Gastrocnemius medialis (tissue), 4 donors: ENCODE results near the gene PIP5KL1. TPM values are rescaled to one million over a fixed set of nuclear protein-coding genes. Genes with fewer than 3 reads are reported as not detected.

Experiments
- ATAC-seq, 2 donors: fragments of 150-250 bp; one replicate each; pipeline ENCODE4 v1.9.1; 2016
- DNase-seq, 2 donors: peaks; one replicate each; pipeline ENCODE4 v3.0.0-alpha.2; 2019
- H3K27ac ChIP-seq, 4 donors: fragments of 200-600 bp; sonication (generic); 1 replicate in 1 of 4; 2 replicates in 3 of 4; pipeline ENCODE4 v1.5.1; 2016 to 2018; ENCODE audit warnings: mild to moderate bottlenecking in 2 of 4, moderate library complexity in 1 of 4
- H3K27me3 ChIP-seq, 3 donors: fragments of 200-600 bp; sonication (generic) in 2 of 3; 1 replicate in 1 of 3; 2 replicates in 2 of 3; pipeline versions ENCODE4 v1.5.1 to v1.6.0; 2016 to 2019; ENCODE audit warnings: mild to moderate bottlenecking in 1 of 3, moderate library complexity in 1 of 3
- H3K36me3 ChIP-seq, 2 donors: fragments of 200-600 bp; sonication (generic) in 1 of 2; one replicate each; pipeline ENCODE4 v1.5.1; 2017 to 2018
- H3K4me1 ChIP-seq, 2 donors: fragments of 200-600 bp; sonication (generic) in 1 of 2; one replicate each; pipeline ENCODE4 v1.5.1; 2016 to 2017; ENCODE audit warnings: mild to moderate bottlenecking in 2 of 2
- H3K4me3 ChIP-seq, 4 donors: fragments of 200-600 bp; sonication (generic) in 3 of 4; 1 replicate in 1 of 4; 2 replicates in 3 of 4; pipeline ENCODE4 v1.5.1; 2016 to 2019; ENCODE audit warnings: mild to moderate bottlenecking in 2 of 4
- H3K9me3 ChIP-seq, 3 donors: fragments of 200-600 bp; sonication (generic) in 2 of 3; 1 replicate in 1 of 3; 2 replicates in 2 of 3; pipeline ENCODE4 v1.5.1; 2016 to 2019
- POLR2A ChIP-seq, 2 donors: fragments of 450-650 bp; IDR thresholded peaks; one replicate each; pipeline ENCODE4 v1.6.1; 2017; ENCODE audit warnings: antibody characterized with exemption in 2 of 2, mild to moderate bottlenecking in 2 of 2, moderate library complexity in 2 of 2
- in situ Hi-C, 4 donors: fragments of 200-750 bp; cut with MboI; loops; one replicate each; pipeline versions ENCODE4 v1.15.0 to v1.8.0; 2017; ENCODE audit warnings: low sequenced_read_pairs in 4 of 4
- intact Hi-C: fragments of 100-400 bp; cut with DNase I; formaldehyde crosslinking; loops from one replicate; pipeline ENCODE4 v1.15.1; 2023; ENCODE audit warnings: low total_unique reads
- total RNA-seq, 4 donors: library from RNA; depleted of rRNA; stranded (reverse); fragments of >200 nt; gene quantifications; one replicate each; pipeline versions ENCODE4 v1.1.0 to v1.2.3, GENCODE V29; 2016
- TF ChIP-seq, protein P1 (sequence below), 5 experiments: fragments of 450-650 bp in 3 of 5; fragments of 200-600 bp in 2 of 5; sonication (generic) in 2 of 5; IDR thresholded peaks in 4 of 5; conservative IDR thresholded peaks in 1 of 5; 1 replicate in 4 of 5; 2 replicates in 1 of 5; pipeline ENCODE4 v1.5.1; 2016 to 2019; ENCODE audit warnings: antibody characterized with exemption in 5 of 5, mild to moderate bottlenecking in 3 of 5, moderate library complexity in 3 of 5

PIP5KL1 gene
- total RNA-seq, 4 donors from 2014 or later: 4.2 TPM; not detected in 3

- Histone ChIP-seq H3K27ac (peak overlapping the region in 3 of 4 donors; percentile 50 to 72 (median 57)), H3K27me3 (no peaks in the 10 kb centered on the region), H3K4me1 (peaks cover 63 to 65% of the 10 kb centered on the region in 2 donors), H3K36me3 (no peaks in the 10 kb centered on the region), H3K9me3 (no peaks in the 10 kb centered on the region), H3K4me3 (no peak overlapping the region)
- ATAC-seq (peak in 1 of 2 donors; percentile 11), DNase-seq (peak in 1 of 2 donors; percentile 72)
- in situ Hi-C loops: loop anchor here in 2 of 4 donors (25.0 kb wide), 1 partner anchor 144 kb away; no protein-coding TSS in a partner anchor
- intact Hi-C loops: loop anchor here (5.0 kb wide), 1 partner anchor 129 kb away; no protein-coding TSS in a partner anchor
- TF ChIP-seq, protein P1, sequence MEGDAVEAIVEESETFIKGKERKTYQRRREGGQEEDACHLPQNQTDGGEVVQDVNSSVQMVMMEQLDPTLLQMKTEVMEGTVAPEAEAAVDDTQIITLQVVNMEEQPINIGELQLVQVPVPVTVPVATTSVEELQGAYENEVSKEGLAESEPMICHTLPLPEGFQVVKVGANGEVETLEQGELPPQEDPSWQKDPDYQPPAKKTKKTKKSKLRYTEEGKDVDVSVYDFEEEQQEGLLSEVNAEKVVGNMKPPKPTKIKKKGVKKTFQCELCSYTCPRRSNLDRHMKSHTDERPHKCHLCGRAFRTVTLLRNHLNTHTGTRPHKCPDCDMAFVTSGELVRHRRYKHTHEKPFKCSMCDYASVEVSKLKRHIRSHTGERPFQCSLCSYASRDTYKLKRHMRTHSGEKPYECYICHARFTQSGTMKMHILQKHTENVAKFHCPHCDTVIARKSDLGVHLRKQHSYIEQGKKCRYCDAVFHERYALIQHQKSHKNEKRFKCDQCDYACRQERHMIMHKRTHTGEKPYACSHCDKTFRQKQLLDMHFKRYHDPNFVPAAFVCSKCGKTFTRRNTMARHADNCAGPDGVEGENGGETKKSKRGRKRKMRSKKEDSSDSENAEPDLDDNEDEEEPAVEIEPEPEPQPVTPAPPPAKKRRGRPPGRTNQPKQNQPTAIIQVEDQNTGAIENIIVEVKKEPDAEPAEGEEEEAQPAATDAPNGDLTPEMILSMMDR (IDR thresholded peaks at IDR 0.05 in 4 of 5, conservative IDR thresholded peaks at IDR 0.05 in 1 of 5): no peak
- TF ChIP-seq POLR2A (IDR thresholded peaks at IDR 0.05): no peak
These were observed 37.5 kb upstream of the PIP5KL1 start for GRCh38 chr9:127968042-127968441.

DNA sequence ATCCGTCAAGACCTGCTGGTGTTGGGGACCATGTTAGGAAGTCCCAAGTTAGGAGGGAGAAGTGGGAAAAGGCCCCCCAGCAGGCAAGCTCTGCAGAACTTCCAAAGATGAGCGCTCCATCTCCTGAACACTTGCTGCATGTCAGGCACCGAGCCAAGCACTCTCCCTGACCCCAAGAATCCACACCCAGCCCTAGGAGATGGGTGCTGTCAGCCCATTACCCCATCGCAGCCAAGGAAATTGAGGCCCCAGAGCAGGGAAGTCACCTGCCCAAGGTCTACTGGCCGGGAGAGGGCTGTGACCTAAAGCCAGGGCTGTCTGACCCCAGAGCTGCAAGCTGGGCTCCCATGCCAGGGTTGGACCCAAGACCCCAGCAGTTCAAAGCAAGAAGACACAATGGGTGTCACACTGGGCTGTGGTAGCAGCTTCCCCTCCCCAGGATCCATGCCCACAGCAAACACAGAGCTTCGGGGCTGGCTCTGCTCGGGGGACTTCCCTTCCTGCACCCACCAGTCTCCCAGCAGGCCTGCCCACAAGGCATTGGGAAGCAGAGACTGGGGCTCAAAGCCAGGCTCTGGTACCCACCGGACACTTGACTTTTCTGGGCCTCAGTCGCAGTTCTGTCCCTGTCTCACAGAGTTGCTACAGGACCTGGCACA lies 36.7 kb upstream of the PIP5KL1 start:
- TF ChIP-seq POLR2A (IDR thresholded peaks at IDR 0.05): no peak
- TF ChIP-seq, protein P1 (IDR thresholded peaks at IDR 0.05 in 4 of 5, conservative IDR thresholded peaks at IDR 0.05 in 1 of 5): no peak
- no peak overlapping the region for H3K4me3 ChIP-seq
- intact Hi-C loops (loop anchor here (5.0 kb wide), 1 partner anchor 130 kb away; no protein-coding TSS in a partner anchor), in situ Hi-C loops (loop anchor here in 2 of 4 donors (25.0 kb wide), 1 partner anchor 145 kb away; no protein-coding TSS in a partner anchor)
- no peaks in the 10 kb centered on the region for H3K9me3 ChIP-seq
- no peak for ATAC-seq
- H3K27ac ChIP-seq: peak overlapping the region in 1 of 4 donors; percentile 57
- no peaks in the 10 kb centered on the region for H3K36me3 ChIP-seq
- no peaks in the 10 kb centered on the region for H3K27me3 ChIP-seq
- no peak for DNase-seq
- H3K4me1 ChIP-seq: peaks cover 58 to 62% of the 10 kb centered on the region in 2 donors

GRCh38 chr9:127966416-127967150 lies 36.0 kb upstream of the PIP5KL1 start:
- ATAC-seq (no peak), DNase-seq (no peak)
- intact Hi-C loops (loop anchor here (5.0 kb wide), 1 partner anchor 131 kb away; no protein-coding TSS in a partner anchor), in situ Hi-C loops (loop anchor here in 2 of 4 donors (25.0 kb wide), 1 partner anchor 146 kb away; no protein-coding TSS in a partner anchor)
- Histone ChIP-seq H3K4me3 (no peak overlapping the region), H3K36me3 (no peaks in the 10 kb centered on the region), H3K4me1 (peaks cover 51 to 55% of the 10 kb centered on the region in 2 donors), H3K27me3 (no peaks in the 10 kb centered on the region), H3K9me3 (no peaks in the 10 kb centered on the region), H3K27ac (peak overlapping the region; percentile 77 to 88 (median 84))
- TF ChIP-seq, protein P1 (IDR thresholded peaks at IDR 0.05 in 4 of 5, conservative IDR thresholded peaks at IDR 0.05 in 1 of 5): no peak
- no peak for TF ChIP-seq POLR2A (IDR thresholded peaks at IDR 0.05)

- no peak for TF ChIP-seq POLR2A (IDR thresholded peaks at IDR 0.05)
- TF ChIP-seq, protein P1 (IDR thresholded peaks at IDR 0.05 in 4 of 5, conservative IDR thresholded peaks at IDR 0.05 in 1 of 5): no peak
- Histone ChIP-seq H3K36me3 (no peaks in the 10 kb centered on the region), H3K4me1 (peaks cover 44 to 54% of the 10 kb centered on the region in 2 donors), H3K27me3 (no peaks in the 10 kb centered on the region), H3K4me3 (peak overlapping the region in 3 of 4 donors; percentile 2 to 25 (median 8)), H3K27ac (peak overlapping the region; percentile 77 to 88 (median 84)), H3K9me3 (no peaks in the 10 kb centered on the region)
- ATAC-seq: peak; percentile 4 to 6
- DNase-seq: no peak
- intact Hi-C loops (loop anchor here (1.0 to 5.0 kb wide), 2 partner anchors 15 to 131 kb away; no protein-coding TSS in a partner anchor), in situ Hi-C loops (loop anchor here in 2 of 4 donors (25.0 kb wide), 1 partner anchor 146 kb away; no protein-coding TSS in a partner anchor)
These were observed 35.4 kb upstream of the PIP5KL1 start for GRCh38 chr9:127965953-127966352.
